HEK293T (cell line): ENCODE data around the gene SNCG.
"Not testable (repeated sequence)": the region's sequence is repeated elsewhere in the genome, so short reads cannot be mapped to it uniquely, and the experiment has no call there.

Source experiments
- CTCF ChIA-PET: fragments of 350-600 bp; formaldehyde crosslinking; extraction: SDS; loops from one replicate; lab custom pipeline; 2021; ENCODE audit warnings: antibody characterized with exemption, inconsistent platforms; lab: Yijun Ruan, JAX
- POLR2A ChIA-PET: fragments of 350-600 bp; formaldehyde crosslinking; extraction: SDS; loops from one replicate; lab custom pipeline; 2020; ENCODE audit warnings: antibody characterized with exemption, inconsistent platforms; lab: Yijun Ruan, JAX
- DNase-seq: peaks from one replicate; pipeline ENCODE4 v3.0.0; 2012; ENCODE audit warnings: mixed read lengths; ENCODE audit errors: extremely low spot score
- ARNT ChIP-seq: fragments of 450-650 bp; IDR thresholded peaks from 2 replicates; pipeline ENCODE4 v1.6.1; 2017; ENCODE audit warnings: mild to moderate bottlenecking
- BHLHE40 ChIP-seq: fragments of 450-650 bp; IDR thresholded peaks from 2 replicates; pipeline ENCODE4 v1.6.1; 2016; ENCODE audit warnings: mild to moderate bottlenecking, moderate library complexity, borderline replicate concordance
- CTBP1 ChIP-seq: fragments of 450-650 bp; IDR thresholded peaks from 2 replicates; pipeline ENCODE4 v1.6.1; 2016; ENCODE audit warnings: borderline replicate concordance
- ELF4 ChIP-seq: fragments of 450-650 bp; IDR thresholded peaks from 2 replicates; pipeline ENCODE4 v1.6.1; 2017; ENCODE audit warnings: antibody characterized with exemption
- FOXA1 ChIP-seq: fragments of 450-650 bp; IDR thresholded peaks from 2 replicates; pipeline ENCODE4 v1.6.1; 2016; ENCODE audit warnings: mild to moderate bottlenecking
- FOXK2 ChIP-seq: fragments of 450-650 bp; IDR thresholded peaks from 2 replicates; pipeline ENCODE4 v1.6.1; 2016; ENCODE audit warnings: mild to moderate bottlenecking
- FOXM1 ChIP-seq: fragments of 450-650 bp; IDR thresholded peaks from 2 replicates; pipeline ENCODE4 v1.6.1; 2017; ENCODE audit warnings: mild to moderate bottlenecking, borderline replicate concordance
- HDGF ChIP-seq: fragments of 450-650 bp; IDR thresholded peaks from 2 replicates; pipeline ENCODE4 v1.6.1; 2017; ENCODE audit warnings: antibody characterized with exemption, borderline replicate concordance
- L3MBTL2 ChIP-seq: fragments of 450-650 bp; conservative IDR thresholded peaks from 2 replicates; pipeline ENCODE4 v1.6.1; 2016; ENCODE audit warnings: mild to moderate bottlenecking
- LEF1 ChIP-seq: fragments of 450-650 bp; IDR thresholded peaks from 2 replicates; pipeline ENCODE4 v1.6.1; 2017; ENCODE audit warnings: mild to moderate bottlenecking, borderline replicate concordance
- NFRKB ChIP-seq: fragments of 450-650 bp; IDR thresholded peaks from 2 replicates; pipeline ENCODE4 v1.6.1; 2016; ENCODE audit warnings: mild to moderate bottlenecking, moderate library complexity
- SP1 ChIP-seq: fragments of 450-650 bp; IDR thresholded peaks from 2 replicates; pipeline ENCODE4 v1.6.1; 2017
- SUZ12 ChIP-seq: fragments of 450-650 bp; IDR thresholded peaks from 2 replicates; pipeline ENCODE4 v1.6.1; 2016; ENCODE audit warnings: mild to moderate bottlenecking
- TARDBP ChIP-seq: fragments of 450-650 bp; IDR thresholded peaks from 2 replicates; pipeline ENCODE4 v1.6.1; 2016
- ZNF384 ChIP-seq: fragments of 450-650 bp; IDR thresholded peaks from 2 replicates; pipeline ENCODE4 v1.6.1; 2016
- TF ChIP-seq, protein P1 (sequence below): fragments of 450-650 bp; IDR thresholded peaks from 2 replicates; pipeline ENCODE4 v1.6.1; 2016

SNCG gene

DNA sequence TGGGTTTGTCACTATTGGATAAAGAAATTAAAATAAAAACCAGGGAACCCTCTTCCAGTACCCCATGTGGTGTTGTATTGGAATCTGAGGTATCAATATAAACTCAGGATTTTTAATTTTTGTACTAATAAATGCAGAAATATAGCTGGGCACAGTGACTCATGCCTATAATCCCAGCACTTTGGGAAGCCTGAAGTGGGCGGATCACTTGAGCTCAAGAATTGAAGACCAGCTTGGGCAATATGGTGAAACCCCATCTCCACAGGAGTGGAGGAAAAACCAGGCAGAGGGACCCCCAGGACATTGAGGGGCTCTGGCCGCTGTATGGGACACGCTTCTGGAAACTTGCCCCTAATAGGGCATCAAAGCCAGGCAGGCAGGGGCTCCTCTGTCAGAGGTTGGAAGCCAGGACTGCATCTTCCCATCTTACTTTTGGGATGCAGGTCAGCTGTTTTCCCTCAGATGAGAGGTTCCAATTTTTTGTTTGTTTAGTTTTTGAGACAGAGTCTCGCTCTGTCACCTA, 21.0 kb downstream of the SNCG start:
- ChIA-PET POLR2A (no interaction called here), CTCF (interaction anchor here (0.6 to 1.3 kb wide), 2 partner anchors 13 to 114 kb away, joined by 3 read pairs; no protein-coding TSS in a partner anchor)
- no peak for DNase-seq
- TF ChIP-seq ARNT (no peak), LEF1 (no peak), FOXM1 (no peak), CTBP1 (no peak), HDGF (no peak), SP1 (no peak), ELF4 (no peak), FOXK2 (no peak), BHLHE40 (no peak), NFRKB (no peak), ZNF384 (no peak), TARDBP (no peak), SUZ12 (no peak), L3MBTL2 (no peak), FOXA1 (no peak)
- TF ChIP-seq, protein P1, sequence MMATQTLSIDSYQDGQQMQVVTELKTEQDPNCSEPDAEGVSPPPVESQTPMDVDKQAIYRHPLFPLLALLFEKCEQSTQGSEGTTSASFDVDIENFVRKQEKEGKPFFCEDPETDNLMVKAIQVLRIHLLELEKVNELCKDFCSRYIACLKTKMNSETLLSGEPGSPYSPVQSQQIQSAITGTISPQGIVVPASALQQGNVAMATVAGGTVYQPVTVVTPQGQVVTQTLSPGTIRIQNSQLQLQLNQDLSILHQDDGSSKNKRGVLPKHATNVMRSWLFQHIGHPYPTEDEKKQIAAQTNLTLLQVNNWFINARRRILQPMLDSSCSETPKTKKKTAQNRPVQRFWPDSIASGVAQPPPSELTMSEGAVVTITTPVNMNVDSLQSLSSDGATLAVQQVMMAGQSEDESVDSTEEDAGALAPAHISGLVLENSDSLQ = no peak

GRCh38 chr10:86979977-86980448, 21.6 kb downstream of the SNCG start:
- ChIA-PET CTCF (interaction anchor here (1.3 kb wide), 1 partner anchor 113 kb away, joined by 3 read pairs; no protein-coding TSS in a partner anchor), POLR2A (no interaction called here)
- TF ChIP-seq, protein P1 = no peak
- TF ChIP-seq ZNF384 (no peak), FOXA1 (no peak), ARNT (no peak), FOXK2 (no peak), LEF1 (no peak), SP1 (no peak), NFRKB (no peak)
- no peak for DNase-seq

GRCh38 chr10:86981020-86981419, 22.6 kb downstream of the SNCG start:
- CTCF ChIA-PET, POLR2A ChIA-PET: not testable (repeated sequence)
- peak; percentile 4 for DNase-seq
- TF ChIP-seq L3MBTL2 = peak; percentile 59

- ChIA-PET CTCF (no interaction called here), POLR2A (no interaction called here)
- no peak for DNase-seq
- TF ChIP-seq L3MBTL2 = no peak
Observed at GRCh38 chr10:86981716-86982115, 23.3 kb downstream of the SNCG start.

GRCh38 chr10:86984498-86984897, 26.1 kb downstream of the SNCG start:
- CTCF ChIA-PET = interaction anchor here (0.7 kb wide), 1 partner anchor 18 kb away, joined by 3 read pairs; no protein-coding TSS in a partner anchor
- POLR2A ChIA-PET, DNase-seq: not testable (repeated sequence)

GRCh38 chr10:86988520-86988919, 30.1 kb downstream of the SNCG start:
- no peak for DNase-seq
- ChIA-PET CTCF (interaction anchor here (1.8 kb wide), 1 partner anchor 22 kb away, joined by 6 read pairs; no protein-coding TSS in a partner anchor), POLR2A (interaction anchor here (0.8 kb wide), 1 partner anchor 34 kb away, joined by 3 read pairs; no protein-coding TSS in a partner anchor)
- no peak for TF ChIP-seq L3MBTL2
- TF ChIP-seq ARNT = no peak
- no peak for TF ChIP-seq SUZ12
- TF ChIP-seq, protein P1 = no peak

- CTCF ChIA-PET, POLR2A ChIA-PET, DNase-seq: not testable (repeated sequence)
Observed at GRCh38 chr10:86991362-86991761, 33.0 kb downstream of the SNCG start.

- no peak for DNase-seq
- TF ChIP-seq SP1 (no peak), LEF1 (no peak), NFRKB (no peak), BHLHE40 (no peak), SUZ12 (no peak), FOXK2 (no peak), ELF4 (no peak), ZNF384 (no peak), HDGF (no peak), FOXM1 (no peak), FOXA1 (no peak), TARDBP (no peak)
- TF ChIP-seq, protein P1 = no peak
- ChIA-PET POLR2A (no interaction called here), CTCF (no interaction called here)
Observed at GRCh38 chr10:86992456-86992855, 34.1 kb downstream of the SNCG start.
